ENCODE results near the gene TIMM44. TPM values are rescaled to one million over a fixed set of nuclear protein-coding genes. Genes with fewer than 3 reads are reported as not detected.

The TIMM44 gene
- total RNA-seq (2022; extraction: Qiagen RNA extraction; ENCODE audit: low read depth): 24.7 to 28.6 TPM (median 27.5 TPM) in 5 replicates

GRCh38 chr19:7943444-7944176, at the start of gene TIMM44:
TSS of gene TIMM44 (minus strand) at chr19:7943666. CDS start at chr19:7943651, 15 bp downstream.

GRCh38 chr19:7926021-7926726, 17.3 kb downstream of the TIMM44 start, which contains the start of gene CTXN1:
TSS of gene CTXN1 (minus strand) at chr19:7926135. CDS start at chr19:7925538, 597 bp downstream.

GRCh38 chr19:7919610-7920518, 23.6 kb downstream of the TIMM44 start, which contains the start of gene SNAPC2:
TSS of gene SNAPC2 (plus strand) at chr19:7920338. CDS start at chr19:7920367, 29 bp downstream.

GRCh38 chr19:7914598-7915045, 28.8 kb downstream of the TIMM44 start, which contains the start of gene TGFBR3L:
TSS of gene TGFBR3L (plus strand) at chr19:7914830.

GRCh38 chr19:7903244-7904073, 40.0 kb downstream of the TIMM44 start, which contains the start of gene MAP2K7:
TSS of gene MAP2K7 (plus strand) at chr19:7903877. CDS start at chr19:7903945, 68 bp downstream.

GRCh38 chr19:7888145-7888825, 55.2 kb downstream of the TIMM44 start, which contains the start of gene LRRC8E:
TSS of gene LRRC8E (plus strand) at chr19:7888510. CDS start at chr19:7895604, 7,094 bp downstream.

Other genes starting within 250 kb of the TIMM44 start
- gene FCER2, start 241.5 kb downstream of the TIMM44 start, total RNA-seq (2022; extraction: Qiagen RNA extraction; ENCODE audit: low read depth): not detected in 5 replicates
- gene CLEC4G, start 211.6 kb downstream of the TIMM44 start, total RNA-seq (2022; extraction: Qiagen RNA extraction; ENCODE audit: low read depth): not detected in 5 replicates
- not detected in 5 replicates for gene CD209, start 196.1 kb downstream of the TIMM44 start, total RNA-seq (2022; extraction: Qiagen RNA extraction; ENCODE audit: low read depth)
- gene CLEC4M, start 180.4 kb downstream of the TIMM44 start, total RNA-seq (2022; extraction: Qiagen RNA extraction; ENCODE audit: low read depth): not detected in 5 replicates
- gene EVI5L, start 113.4 kb downstream of the TIMM44 start, total RNA-seq (2022; extraction: Qiagen RNA extraction; ENCODE audit: low read depth): 1.3 to 1.7 TPM (median 1.5 TPM) in 5 replicates
- 0.22 to 0.49 TPM (median 0.41 TPM) in 5 replicates for gene PRR36, start 69.3 kb downstream of the TIMM44 start, total RNA-seq (2022; extraction: Qiagen RNA extraction; ENCODE audit: low read depth)
- 5.1 to 7.1 TPM (median 6.3 TPM) in 5 replicates for gene LRRC8E, start 55.2 kb downstream of the TIMM44 start, total RNA-seq (2022; extraction: Qiagen RNA extraction; ENCODE audit: low read depth)
- gene MAP2K7, start 39.8 kb downstream of the TIMM44 start, total RNA-seq (2022; extraction: Qiagen RNA extraction; ENCODE audit: low read depth): 10.9 to 15.6 TPM (median 14.6 TPM) in 5 replicates
- gene TGFBR3L, start 28.8 kb downstream of the TIMM44 start, total RNA-seq (2022; extraction: Qiagen RNA extraction; ENCODE audit: low read depth): 1.1 to 2.2 TPM (median 1.9 TPM) in 5 replicates
- 19.7 to 30.6 TPM (median 27.1 TPM) in 5 replicates for gene SNAPC2, start 23.3 kb downstream of the TIMM44 start, total RNA-seq (2022; extraction: Qiagen RNA extraction; ENCODE audit: low read depth)
- 10.4 to 21.1 TPM (median 20.1 TPM) in 5 replicates for gene CTXN1, start 17.5 kb downstream of the TIMM44 start, total RNA-seq (2022; extraction: Qiagen RNA extraction; ENCODE audit: low read depth)
- 66.2 to 71.1 TPM (median 68.4 TPM) in 5 replicates for gene ELAVL1, start 62.0 kb upstream of the TIMM44 start, total RNA-seq (2022; extraction: Qiagen RNA extraction; ENCODE audit: low read depth)
- not detected in 5 replicates for gene CCL25, start 109.1 kb upstream of the TIMM44 start, total RNA-seq (2022; extraction: Qiagen RNA extraction; ENCODE audit: low read depth)
- not detected in 5 replicates for gene FBN3, start 205.9 kb upstream of the TIMM44 start, total RNA-seq (2022; extraction: Qiagen RNA extraction; ENCODE audit: low read depth)